Measurements from ENCODE around the gene TFCP2. TPM values are rescaled to one million over a fixed set of nuclear protein-coding genes. Genes with fewer than 3 reads are reported as not detected.

Gene TFCP2
- total RNA-seq, 1 donor from 2014 or later = 22.8 TPM

DNA sequence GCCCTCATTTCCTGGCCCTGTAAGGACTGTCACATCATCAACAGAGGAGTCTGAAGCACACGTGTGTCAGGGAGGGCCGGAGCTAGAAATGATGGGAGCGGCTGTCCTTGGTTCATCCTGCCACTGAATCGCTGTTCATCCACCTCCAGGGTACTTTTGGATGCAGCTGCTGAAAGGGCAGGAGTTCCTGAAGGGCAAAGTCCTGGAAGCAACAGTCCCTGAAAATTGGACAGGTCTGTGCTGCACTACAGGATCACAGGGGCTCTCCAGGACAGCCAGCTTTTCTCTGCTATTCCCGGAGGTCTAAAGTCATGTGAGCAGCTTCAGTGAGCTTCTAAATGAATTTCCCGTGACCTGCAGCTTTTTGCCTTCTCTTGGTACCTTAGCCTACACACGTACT, 27.2 kb upstream of the TFCP2 start:
- Histone ChIP-seq H3K4me1 (no peaks in the 10 kb centered on the region), H3K36me3 (peaks cover 15% of the 10 kb centered on the region), H3K27me3 (ENCODE audit: low read depth) (no peaks in the 10 kb centered on the region), H3K27ac (replicated peaks) (no peak overlapping the region), H3K4me3 (no peak overlapping the region), H3K9me3 (replicated peaks) (no peaks in the 10 kb centered on the region)
- intact Hi-C loops (cut with micrococcal nuclease) = no loop called here
- no peak for DNase-seq
- TF ChIP-seq, protein P1, sequence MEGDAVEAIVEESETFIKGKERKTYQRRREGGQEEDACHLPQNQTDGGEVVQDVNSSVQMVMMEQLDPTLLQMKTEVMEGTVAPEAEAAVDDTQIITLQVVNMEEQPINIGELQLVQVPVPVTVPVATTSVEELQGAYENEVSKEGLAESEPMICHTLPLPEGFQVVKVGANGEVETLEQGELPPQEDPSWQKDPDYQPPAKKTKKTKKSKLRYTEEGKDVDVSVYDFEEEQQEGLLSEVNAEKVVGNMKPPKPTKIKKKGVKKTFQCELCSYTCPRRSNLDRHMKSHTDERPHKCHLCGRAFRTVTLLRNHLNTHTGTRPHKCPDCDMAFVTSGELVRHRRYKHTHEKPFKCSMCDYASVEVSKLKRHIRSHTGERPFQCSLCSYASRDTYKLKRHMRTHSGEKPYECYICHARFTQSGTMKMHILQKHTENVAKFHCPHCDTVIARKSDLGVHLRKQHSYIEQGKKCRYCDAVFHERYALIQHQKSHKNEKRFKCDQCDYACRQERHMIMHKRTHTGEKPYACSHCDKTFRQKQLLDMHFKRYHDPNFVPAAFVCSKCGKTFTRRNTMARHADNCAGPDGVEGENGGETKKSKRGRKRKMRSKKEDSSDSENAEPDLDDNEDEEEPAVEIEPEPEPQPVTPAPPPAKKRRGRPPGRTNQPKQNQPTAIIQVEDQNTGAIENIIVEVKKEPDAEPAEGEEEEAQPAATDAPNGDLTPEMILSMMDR (IDR thresholded peaks at IDR 0.05; ENCODE audit: borderline replicate concordance) = no peak

DNA sequence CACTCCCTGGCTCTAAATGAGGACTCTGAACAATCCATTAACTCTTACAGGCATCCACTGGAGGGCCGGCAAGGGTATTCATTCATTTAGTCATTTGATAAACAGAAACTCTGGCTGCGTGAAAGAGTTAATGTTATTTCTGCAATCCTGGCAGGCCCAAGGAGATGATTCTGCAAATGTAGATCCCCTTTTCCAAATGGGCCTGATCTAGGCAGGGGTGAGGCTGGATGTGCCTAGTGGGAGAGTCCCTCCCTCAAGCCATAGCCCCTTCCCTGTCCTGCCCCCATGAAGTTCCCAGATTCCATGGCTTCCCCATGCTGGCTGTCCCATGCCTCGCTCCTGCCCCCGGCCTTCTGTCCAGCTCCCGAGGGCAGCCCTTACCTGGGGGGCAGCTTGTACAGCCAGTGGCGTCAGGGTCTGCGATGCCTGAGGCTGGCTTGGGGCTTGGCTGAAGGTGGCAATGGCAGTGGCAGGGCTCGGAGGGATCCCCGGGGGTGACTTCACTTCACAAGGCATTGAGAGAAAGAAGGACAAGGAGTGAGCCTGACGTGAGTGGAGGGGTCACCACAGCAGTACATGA, 26.5 kb upstream of the TFCP2 start:
- no peaks in the 10 kb centered on the region for H3K27me3 ChIP-seq (ENCODE audit: low read depth)
- peaks cover 15% of the 10 kb centered on the region for H3K36me3 ChIP-seq

GRCh38 chr12:51198568-51199365, 25.8 kb upstream of the TFCP2 start:
- intact Hi-C loops (cut with micrococcal nuclease) = no loop called here
- H3K9me3 ChIP-seq (replicated peaks) = no peaks in the 10 kb centered on the region
- H3K36me3 ChIP-seq = peaks cover 9% of the 10 kb centered on the region
- H3K27me3 ChIP-seq (ENCODE audit: low read depth) = no peaks in the 10 kb centered on the region
- H3K4me1 ChIP-seq = no peaks in the 10 kb centered on the region
- no peak for DNase-seq
- TF ChIP-seq, protein P1 (IDR thresholded peaks at IDR 0.05; ENCODE audit: borderline replicate concordance) = no peak
- no peak overlapping the region for H3K4me3 ChIP-seq
- no peak overlapping the region for H3K27ac ChIP-seq (replicated peaks)

More for the DNA sequence above, 26.5 kb upstream of the TFCP2 start:
- TF ChIP-seq, protein P1 (IDR thresholded peaks at IDR 0.05; ENCODE audit: borderline replicate concordance) = no peak
- DNase-seq = no peak
- Histone ChIP-seq H3K9me3 (replicated peaks) (no peaks in the 10 kb centered on the region), H3K4me3 (no peak overlapping the region), H3K27ac (replicated peaks) (no peak overlapping the region), H3K4me1 (no peaks in the 10 kb centered on the region)
- intact Hi-C loops (cut with micrococcal nuclease) = no loop called here

DNA sequence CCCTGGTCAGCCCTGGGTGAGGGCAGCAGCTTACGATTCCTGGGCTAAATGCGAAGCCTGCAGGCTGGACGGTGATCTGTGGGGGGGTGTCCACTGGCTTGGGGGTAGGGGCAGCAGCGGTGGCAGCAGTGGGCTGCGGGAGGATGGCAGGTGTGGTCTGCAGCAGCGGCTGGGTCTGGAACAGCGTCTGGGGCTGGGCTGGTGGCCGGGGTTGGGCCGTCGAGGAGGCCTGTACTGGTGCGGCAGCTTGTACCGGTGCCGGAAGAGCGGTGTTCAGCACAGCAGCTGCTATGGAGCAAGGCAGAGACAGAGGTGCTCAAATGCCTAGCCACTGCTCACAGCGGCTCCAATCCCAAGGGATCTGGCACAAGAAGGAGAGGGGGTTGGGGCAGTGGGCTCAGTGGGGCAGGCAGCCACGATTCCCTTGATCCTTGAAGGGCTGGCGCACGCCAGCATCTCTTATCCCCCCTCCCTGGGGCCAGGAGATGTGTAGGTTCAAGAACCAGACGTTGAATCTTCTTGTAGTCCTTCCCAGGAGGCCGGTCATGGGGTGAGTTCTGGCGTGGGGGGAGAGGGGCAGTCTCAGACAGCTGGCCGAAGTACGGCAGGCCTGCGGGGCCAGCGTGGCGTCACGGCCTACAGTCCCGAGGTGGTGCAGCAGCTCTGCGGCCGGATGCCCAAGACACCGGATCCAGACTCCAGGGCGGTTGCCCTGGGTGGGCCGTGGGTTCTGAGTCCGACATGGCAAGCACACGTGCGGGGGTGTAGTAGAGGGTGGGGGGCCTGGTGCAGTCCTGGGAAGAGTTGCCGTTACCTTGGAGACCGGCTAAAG, 25.0 kb upstream of the TFCP2 start:
- Histone ChIP-seq H3K4me3 (no peak overlapping the region), H3K9me3 (replicated peaks) (no peaks in the 10 kb centered on the region), H3K27ac (replicated peaks) (no peak overlapping the region), H3K36me3 (peaks cover 7% of the 10 kb centered on the region), H3K4me1 (no peaks in the 10 kb centered on the region), H3K27me3 (ENCODE audit: low read depth) (no peaks in the 10 kb centered on the region)
- TF ChIP-seq, protein P1 (IDR thresholded peaks at IDR 0.05; ENCODE audit: borderline replicate concordance) = no peak
- DNase-seq = no peak
- intact Hi-C loops (cut with micrococcal nuclease) = no loop called here

GRCh38 chr12:51196547-51196946, 23.6 kb upstream of the TFCP2 start:
- H3K4me3 ChIP-seq = no peak overlapping the region
- H3K4me1 ChIP-seq = no peaks in the 10 kb centered on the region
- DNase-seq = no peak
- no peak overlapping the region for H3K27ac ChIP-seq (replicated peaks)
- no peaks in the 10 kb centered on the region for H3K9me3 ChIP-seq (replicated peaks)
- H3K27me3 ChIP-seq (ENCODE audit: low read depth) = no peaks in the 10 kb centered on the region
- TF ChIP-seq, protein P1 (IDR thresholded peaks at IDR 0.05; ENCODE audit: borderline replicate concordance) = no peak
- H3K36me3 ChIP-seq = peaks cover 15% of the 10 kb centered on the region
- intact Hi-C loops (cut with micrococcal nuclease) = no loop called here
